Measurements from ENCODE around the gene LCN10. TPM values are rescaled to one million over a fixed set of nuclear protein-coding genes. Genes with fewer than 3 reads are reported as not detected.

LCN10 gene
- total RNA-seq, 1 experiment from 2014 or later = not detected

DNA sequence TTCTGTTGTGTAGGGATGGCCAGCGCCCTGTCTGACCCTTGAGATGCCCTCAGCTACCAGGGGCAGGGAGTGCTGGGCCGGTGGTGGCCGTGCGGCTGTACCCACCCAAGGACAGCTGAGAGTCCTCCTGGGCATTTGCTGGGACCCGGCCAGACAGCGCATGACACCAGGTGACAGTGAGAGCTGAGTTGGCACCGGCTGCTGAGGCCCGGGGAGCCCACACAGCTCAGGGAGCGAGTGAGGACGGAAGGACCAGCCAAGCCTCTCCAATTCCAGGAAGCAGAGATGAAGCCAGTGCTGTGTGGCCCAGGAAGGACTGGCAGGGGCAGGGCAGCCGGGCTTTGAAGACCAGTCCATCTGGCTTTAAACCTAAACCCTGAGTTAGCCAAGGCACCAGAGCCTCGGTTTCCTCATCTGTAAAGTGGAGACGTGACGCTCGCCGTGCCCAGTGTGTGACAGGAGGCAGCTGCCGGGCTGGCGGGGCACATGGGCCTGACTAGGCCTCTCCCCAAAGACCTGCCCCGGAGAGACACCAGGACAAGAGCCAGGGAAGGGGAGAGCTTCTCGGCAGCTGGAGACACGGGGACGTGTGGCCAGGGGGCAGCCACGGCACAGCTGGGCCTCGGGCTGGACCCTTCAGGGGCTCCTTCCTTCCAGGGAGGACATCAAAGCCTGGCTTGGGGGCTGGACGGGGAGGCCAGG is 52.5 kb downstream of the LCN10 start:
- Histone ChIP-seq H3K27ac (ENCODE audit: low read length) (no peak overlapping the region), H3K36me3 (ENCODE audit: low read depth, low read length) (no peaks in the 10 kb centered on the region), H3K4me1 (ENCODE audit: insufficient read depth, low read length) (peaks cover 41% of the 10 kb centered on the region), H2AFZ (ENCODE audit: low read length) (no peak overlapping the region), H3K4me3 (ENCODE audit: low read length) (no peak overlapping the region), H3K4me2 (ENCODE audit: low read length) (no peak overlapping the region), H3K9ac (ENCODE audit: low read length) (no peak overlapping the region), H3K9me3 (ENCODE audit: low read length) (no peaks in the 10 kb centered on the region), H4K20me1 (ENCODE audit: low read length) (0 out of 2 replicates have a peak, but pooled peaks cover 5% of the 10 kb centered on the region), H3K9me2 (replicated peaks; ENCODE audit: low read length) (no peaks in the 10 kb centered on the region), H3K79me2 (ENCODE audit: low read length) (peaks cover 16% of the 10 kb centered on the region), H3F3A (ENCODE audit: low read length, unreplicated experiment) (no peaks in the 10 kb centered on the region), H3K27me3 (ENCODE audit: low read length) (no peaks in the 10 kb centered on the region)
- DNase-seq (no peak), ATAC-seq (no peak)
- TF ChIP-seq CTCF (conservative IDR thresholded peaks at IDR 0.05; ENCODE audit: low read depth, low read length) (no peak), EZH2 (IDR thresholded peaks at IDR 0.05; ENCODE audit: low read length, unreplicated experiment) (no peak), EZH2phosphoT487 (IDR thresholded peaks at IDR 0.05; ENCODE audit: borderline replicate concordance, low read length) (no peak)
- BruUV-seq (replicated peaks) = no TSS peak
- ChIA-PET POLR2A (ENCODE audit: unreplicated experiment) (no interaction called here), CTCF (no interaction called here)
- intact Hi-C loops (cut with micrococcal nuclease) = loop anchor here (5.0 kb wide), 1 partner anchor 203 kb away; no protein-coding TSS in a partner anchor

GRCh38 chr9:136689108-136689460 is 53.7 kb downstream of the LCN10 start:
- H3K27me3 ChIP-seq (ENCODE audit: low read length) = no peaks in the 10 kb centered on the region
- TF ChIP-seq EZH2phosphoT487 (IDR thresholded peaks at IDR 0.05; ENCODE audit: borderline replicate concordance, low read length) = no peak
- TF ChIP-seq CTCF (conservative IDR thresholded peaks at IDR 0.05; ENCODE audit: low read depth, low read length) = no peak
- no peak for TF ChIP-seq EZH2 (IDR thresholded peaks at IDR 0.05; ENCODE audit: low read length, unreplicated experiment)
- no peaks in the 10 kb centered on the region for H3K9me3 ChIP-seq (ENCODE audit: low read length)
- BruUV-seq (replicated peaks) = no TSS peak
- H4K20me1 ChIP-seq (ENCODE audit: low read length) = 0 out of 2 replicates have a peak, but pooled peaks cover 5% of the 10 kb centered on the region
- peaks cover 28% of the 10 kb centered on the region for H3K79me2 ChIP-seq (ENCODE audit: low read length)
- ATAC-seq (no peak), DNase-seq (no peak)
- H3F3A ChIP-seq (ENCODE audit: low read length, unreplicated experiment) = no peaks in the 10 kb centered on the region
- no peaks in the 10 kb centered on the region for H3K9me2 ChIP-seq (replicated peaks; ENCODE audit: low read length)
- H3K4me2 ChIP-seq (ENCODE audit: low read length) = no peak overlapping the region
- ChIA-PET CTCF (no interaction called here), POLR2A (ENCODE audit: unreplicated experiment) (interaction anchor here (0.6 kb wide), 1 partner anchor 23 kb away, joined by 7 read pairs; no protein-coding TSS in a partner anchor)
- H3K27ac ChIP-seq (ENCODE audit: low read length) = no peak overlapping the region
- intact Hi-C loops (cut with micrococcal nuclease) = no loop called here
- H3K4me3 ChIP-seq (ENCODE audit: low read length) = no peak overlapping the region
- peaks cover 31% of the 10 kb centered on the region for H3K4me1 ChIP-seq (ENCODE audit: insufficient read depth, low read length)
- H2AFZ ChIP-seq (ENCODE audit: low read length) = no peak overlapping the region
- no peaks in the 10 kb centered on the region for H3K36me3 ChIP-seq (ENCODE audit: low read depth, low read length)
- no peak overlapping the region for H3K9ac ChIP-seq (ENCODE audit: low read length)

All from PC-3 (cell line).